ENCODE results near the gene RBM6.
A peak's percentile ranks its signal among the peaks of the same experiment; 100 is the strongest.

The RBM6 gene

DNA sequence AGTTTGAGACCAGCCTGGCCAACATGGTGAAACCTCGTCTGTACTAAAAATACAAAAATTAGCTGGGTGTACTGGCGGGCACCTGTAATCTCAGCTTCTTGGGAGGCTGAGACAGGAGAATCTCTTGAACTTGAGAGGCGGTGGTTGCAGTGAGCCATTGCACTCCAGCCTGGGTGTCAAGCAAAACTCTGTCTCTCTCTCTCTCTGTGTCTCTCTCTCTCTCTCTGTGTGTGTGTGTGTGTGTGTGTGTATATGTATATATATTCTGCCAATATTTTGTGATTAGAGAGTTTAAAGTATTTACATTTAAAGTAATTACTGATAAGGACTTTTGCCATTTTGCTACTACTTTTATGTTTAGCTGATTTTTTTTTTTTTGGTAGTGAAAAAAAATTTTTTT lies 15.7 kb downstream of the RBM6 start:
- Histone ChIP-seq H3K23ac (ENCODE audit: low read length) (no peak overlapping the region), H3K9ac (ENCODE audit: low read length) (no peak overlapping the region), H4K8ac (ENCODE audit: low read depth, low read length) (no peak overlapping the region), H3K4me1 (ENCODE audit: control insufficient read depth in 1 of 2, insufficient read depth in 2 of 2, low read length in 2 of 2) (peaks cover 0 to 4% of the 10 kb centered on the region in 2 experiments), H3K36me3 (ENCODE audit: control insufficient read depth in 1 of 2, insufficient read depth in 2 of 2, low read length in 2 of 2) (peaks cover 0 to 4% of the 10 kb centered on the region in 2 experiments), H4K91ac (ENCODE audit: low read depth, low read length) (no peak overlapping the region), H3K4me2 (ENCODE audit: low read length) (no peak overlapping the region), H2BK5ac (ENCODE audit: low read depth, low read length, poor library complexity) (no peak overlapping the region), H4K12ac (ENCODE audit: low read depth, low read length) (no peak overlapping the region), H3K9me3 (ENCODE audit: insufficient read depth, low read depth, low read length) (no peaks in the 10 kb centered on the region), H2AFZ (ENCODE audit: insufficient read depth, low read length, poor library complexity) (no peak overlapping the region), H3K14ac (ENCODE audit: low read length) (no peak overlapping the region), H3K4me3 (ENCODE audit: low read depth, low read length) (no peak overlapping the region), H3K4ac (ENCODE audit: low read depth, low read length) (no peak overlapping the region), H3K79me1 (ENCODE audit: low read length) (no peaks in the 10 kb centered on the region), H3K18ac (ENCODE audit: low read length) (no peak overlapping the region), H3K79me2 (ENCODE audit: control insufficient read depth, insufficient read depth, low read length, poor library complexity) (peaks cover 13% of the 10 kb centered on the region), H2AK5ac (ENCODE audit: low read length) (no peak overlapping the region), H2BK120ac (ENCODE audit: insufficient read depth, low read length, poor library complexity) (no peak overlapping the region), H2BK12ac (ENCODE audit: low read length) (no peak overlapping the region), H3K27ac (ENCODE audit: low read depth, low read length) (no peak overlapping the region), H3K27me3 (ENCODE audit: insufficient read depth, low read length) (no peaks in the 10 kb centered on the region)
- WGBS (ENCODE audit: extremely low coverage, insufficient coverage, insufficient read length): no CpG with 5 or more reads among the region's 3 CpGs
- no peak for DNase-seq

DNA sequence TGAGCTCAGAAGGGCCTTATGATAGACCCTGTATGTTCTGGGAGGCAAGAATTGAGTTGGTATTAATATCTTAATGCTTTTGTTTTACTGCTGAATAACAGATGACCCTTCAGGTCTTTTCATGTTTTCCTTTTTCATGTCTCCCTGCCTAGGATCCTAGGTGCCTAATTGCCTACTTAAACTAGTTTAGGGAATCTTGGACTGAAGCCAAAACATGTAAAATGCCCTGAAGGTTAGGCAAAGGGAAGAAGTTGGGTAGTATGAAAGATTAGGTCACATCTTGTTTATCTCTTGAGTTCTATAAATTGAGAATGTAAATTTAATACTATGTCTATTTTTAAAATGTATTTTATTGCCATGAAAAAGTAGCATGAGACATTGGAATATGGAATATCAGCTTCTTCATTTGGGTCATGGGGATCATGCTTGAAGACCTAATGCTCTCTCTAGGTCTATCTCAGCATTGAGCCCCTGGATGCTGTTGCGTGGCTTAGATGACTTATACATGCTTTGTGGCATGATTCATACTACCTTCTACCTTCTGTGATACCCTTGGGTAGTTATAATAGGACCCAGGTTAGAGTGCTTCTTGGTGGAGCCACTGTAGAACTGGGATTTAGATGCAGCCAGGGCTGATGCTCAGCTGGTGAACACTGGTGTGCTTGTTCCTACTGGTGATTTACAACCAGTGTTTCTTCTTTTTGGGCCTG lies 26.4 kb downstream of the RBM6 start:
- no peak overlapping the region for H4K8ac ChIP-seq (ENCODE audit: low read depth, low read length)
- no peak overlapping the region for H3K4me3 ChIP-seq (ENCODE audit: low read depth, low read length)
- no peaks in the 10 kb centered on the region for H3K27me3 ChIP-seq (ENCODE audit: insufficient read depth, low read length)
- H3K4me1 ChIP-seq (ENCODE audit: control insufficient read depth in 1 of 2, insufficient read depth in 2 of 2, low read length in 2 of 2): no peaks in the 10 kb centered on the region
- H3K23ac ChIP-seq (ENCODE audit: low read length): no peak overlapping the region
- no peaks in the 10 kb centered on the region for H3K36me3 ChIP-seq (ENCODE audit: control insufficient read depth in 1 of 2, insufficient read depth in 2 of 2, low read length in 2 of 2)
- H3K79me2 ChIP-seq (ENCODE audit: control insufficient read depth, insufficient read depth, low read length, poor library complexity): no peaks in the 10 kb centered on the region
- H3K9me3 ChIP-seq (ENCODE audit: insufficient read depth, low read depth, low read length): no peaks in the 10 kb centered on the region
- H3K18ac ChIP-seq (ENCODE audit: low read length): no peak overlapping the region
- H2BK5ac ChIP-seq (ENCODE audit: low read depth, low read length, poor library complexity): no peak overlapping the region
- H3K9ac ChIP-seq (ENCODE audit: low read length): no peak overlapping the region
- no peak overlapping the region for H3K27ac ChIP-seq (ENCODE audit: low read depth, low read length)
- H2AFZ ChIP-seq (ENCODE audit: insufficient read depth, low read length, poor library complexity): no peak overlapping the region
- no peak overlapping the region for H3K14ac ChIP-seq (ENCODE audit: low read length)
- no peak overlapping the region for H2BK120ac ChIP-seq (ENCODE audit: insufficient read depth, low read length, poor library complexity)
- H3K4me2 ChIP-seq (ENCODE audit: low read length): no peak overlapping the region
- H4K91ac ChIP-seq (ENCODE audit: low read depth, low read length): no peak overlapping the region
- no peaks in the 10 kb centered on the region for H3K79me1 ChIP-seq (ENCODE audit: low read length)
- no peak overlapping the region for H3K4ac ChIP-seq (ENCODE audit: low read depth, low read length)
- H2AK5ac ChIP-seq (ENCODE audit: low read length): no peak overlapping the region
- H4K12ac ChIP-seq (ENCODE audit: low read depth, low read length): no peak overlapping the region
- no CpG with 5 or more reads among the region's 1 CpG for WGBS (ENCODE audit: extremely low coverage, insufficient coverage, insufficient read length)
- DNase-seq: peak; percentile 10 to 55
- H2BK12ac ChIP-seq (ENCODE audit: low read length): no peak overlapping the region

DNA sequence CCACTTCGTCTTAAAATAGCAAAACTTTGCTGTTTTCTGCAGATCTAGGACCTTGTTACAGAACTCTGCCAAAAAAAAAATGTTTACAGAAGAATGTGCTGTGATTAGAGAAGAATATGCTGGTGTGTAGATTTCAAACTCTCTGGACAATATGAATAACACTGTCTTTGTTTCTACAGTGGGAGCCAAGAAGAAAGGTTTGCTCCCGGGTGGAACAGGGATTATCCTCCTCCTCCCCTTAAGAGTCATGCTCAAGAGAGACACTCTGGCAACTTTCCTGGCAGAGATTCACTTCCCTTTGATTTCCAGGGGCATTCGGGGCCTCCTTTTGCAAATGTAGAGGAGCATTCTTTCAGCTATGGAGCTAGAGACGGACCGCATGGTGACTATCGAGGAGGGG lies 27.3 kb downstream of the RBM6 start:
- Histone ChIP-seq H3K23ac (ENCODE audit: low read length) (no peak overlapping the region), H3K36me3 (ENCODE audit: control insufficient read depth in 1 of 2, insufficient read depth in 2 of 2, low read length in 2 of 2) (no peaks in the 10 kb centered on the region), H2AK5ac (ENCODE audit: low read length) (no peak overlapping the region), H3K9ac (ENCODE audit: low read length) (no peak overlapping the region), H3K79me2 (ENCODE audit: control insufficient read depth, insufficient read depth, low read length, poor library complexity) (no peaks in the 10 kb centered on the region), H2BK5ac (ENCODE audit: low read depth, low read length, poor library complexity) (no peak overlapping the region), H3K4ac (ENCODE audit: low read depth, low read length) (no peak overlapping the region), H2AFZ (ENCODE audit: insufficient read depth, low read length, poor library complexity) (no peak overlapping the region), H3K14ac (ENCODE audit: low read length) (no peak overlapping the region), H3K4me3 (ENCODE audit: low read depth, low read length) (no peak overlapping the region), H2BK12ac (ENCODE audit: low read length) (no peak overlapping the region), H2BK120ac (ENCODE audit: insufficient read depth, low read length, poor library complexity) (no peak overlapping the region), H4K91ac (ENCODE audit: low read depth, low read length) (no peak overlapping the region), H4K12ac (ENCODE audit: low read depth, low read length) (no peak overlapping the region), H3K9me3 (ENCODE audit: insufficient read depth, low read depth, low read length) (no peaks in the 10 kb centered on the region), H4K8ac (ENCODE audit: low read depth, low read length) (no peak overlapping the region), H3K4me1 (ENCODE audit: control insufficient read depth in 1 of 2, insufficient read depth in 2 of 2, low read length in 2 of 2) (no peaks in the 10 kb centered on the region), H3K27ac (ENCODE audit: low read depth, low read length) (no peak overlapping the region), H3K18ac (ENCODE audit: low read length) (no peak overlapping the region), H3K79me1 (ENCODE audit: low read length) (no peaks in the 10 kb centered on the region), H3K4me2 (ENCODE audit: low read length) (no peak overlapping the region), H3K27me3 (ENCODE audit: insufficient read depth, low read length) (no peaks in the 10 kb centered on the region)
- peak in 1 of 2 donors; percentile 12 for DNase-seq
- WGBS (ENCODE audit: extremely low coverage, insufficient coverage, insufficient read length): no CpG with 5 or more reads among the region's 6 CpGs

DNA sequence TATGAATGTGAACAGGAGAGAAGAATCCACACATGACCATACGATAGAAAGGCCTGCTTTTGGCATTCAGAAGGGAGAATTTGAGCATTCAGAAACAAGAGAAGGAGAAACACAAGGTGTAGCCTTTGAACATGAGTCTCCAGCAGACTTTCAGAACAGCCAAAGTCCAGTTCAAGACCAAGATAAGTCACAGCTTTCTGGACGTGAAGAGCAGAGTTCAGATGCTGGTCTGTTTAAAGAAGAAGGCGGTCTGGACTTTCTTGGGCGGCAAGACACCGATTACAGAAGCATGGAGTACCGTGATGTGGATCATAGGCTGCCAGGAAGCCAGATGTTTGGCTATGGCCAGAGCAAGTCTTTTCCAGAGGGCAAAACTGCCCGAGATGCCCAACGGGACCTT lies 28.4 kb downstream of the RBM6 start:
- H3K4ac ChIP-seq (ENCODE audit: low read depth, low read length): no peak overlapping the region
- peaks cover 7 to 9% of the 10 kb centered on the region in 2 experiments for H3K36me3 ChIP-seq (ENCODE audit: control insufficient read depth in 1 of 2, insufficient read depth in 2 of 2, low read length in 2 of 2)
- no peaks in the 10 kb centered on the region for H3K79me2 ChIP-seq (ENCODE audit: control insufficient read depth, insufficient read depth, low read length, poor library complexity)
- no peak overlapping the region for H3K27ac ChIP-seq (ENCODE audit: low read depth, low read length)
- no peak overlapping the region for H4K8ac ChIP-seq (ENCODE audit: low read depth, low read length)
- no peak overlapping the region for H3K23ac ChIP-seq (ENCODE audit: low read length)
- no peak overlapping the region for H3K9ac ChIP-seq (ENCODE audit: low read length)
- DNase-seq: peak in 1 of 2 donors; percentile 37
- H4K12ac ChIP-seq (ENCODE audit: low read depth, low read length): no peak overlapping the region
- no peak overlapping the region for H2BK5ac ChIP-seq (ENCODE audit: low read depth, low read length, poor library complexity)
- no peak overlapping the region for H4K91ac ChIP-seq (ENCODE audit: low read depth, low read length)
- H2AFZ ChIP-seq (ENCODE audit: insufficient read depth, low read length, poor library complexity): no peak overlapping the region
- H3K9me3 ChIP-seq (ENCODE audit: insufficient read depth, low read depth, low read length): no peaks in the 10 kb centered on the region
- H3K14ac ChIP-seq (ENCODE audit: low read length): no peak overlapping the region
- H2BK120ac ChIP-seq (ENCODE audit: insufficient read depth, low read length, poor library complexity): no peak overlapping the region
- no peak overlapping the region for H3K18ac ChIP-seq (ENCODE audit: low read length)
- no peaks in the 10 kb centered on the region for H3K79me1 ChIP-seq (ENCODE audit: low read length)
- H2BK12ac ChIP-seq (ENCODE audit: low read length): no peak overlapping the region
- no peaks in the 10 kb centered on the region for H3K27me3 ChIP-seq (ENCODE audit: insufficient read depth, low read length)
- H2AK5ac ChIP-seq (ENCODE audit: low read length): no peak overlapping the region
- H3K4me2 ChIP-seq (ENCODE audit: low read length): no peak overlapping the region
- H3K4me3 ChIP-seq (ENCODE audit: low read depth, low read length): no peak overlapping the region
- no peaks in the 10 kb centered on the region for H3K4me1 ChIP-seq (ENCODE audit: control insufficient read depth in 1 of 2, insufficient read depth in 2 of 2, low read length in 2 of 2)
- no CpG with 5 or more reads among the region's 8 CpGs for WGBS (ENCODE audit: extremely low coverage, insufficient coverage, insufficient read length)
